Sigmoid colon (tissue), 4 donors: Measurements from ENCODE around the gene SRGAP1.
"Not testable (repeated sequence)": the region's sequence is repeated elsewhere in the genome, so short reads cannot be mapped to it uniquely, and the experiment has no call there.

Experiments
- POLR2A ChIP-seq, 2 donors: fragments of 450-650 bp; IDR thresholded peaks; one replicate each; pipeline ENCODE4 v1.6.1; 2016; ENCODE audit warnings: antibody characterized with exemption in 2 of 2, mild to moderate bottlenecking in 2 of 2, moderate library complexity in 2 of 2
- POLR2AphosphoS5 ChIP-seq, 4 donors: sonication (generic); formaldehyde crosslinking; IDR thresholded peaks; one replicate each; pipeline ENCODE4 v1.6.1; 2017; ENCODE audit warnings: antibody characterized with exemption in 4 of 4
- TF ChIP-seq, protein P1 (sequence below), 4 experiments: fragments of 450-650 bp in 3 of 4; fragments of 200-600 bp in 1 of 4; IDR thresholded peaks; one replicate each; pipeline ENCODE4 v1.5.1; 2016 to 2019; ENCODE audit warnings: antibody characterized with exemption in 4 of 4, mild to moderate bottlenecking in 3 of 4, moderate library complexity in 2 of 4

DNA sequence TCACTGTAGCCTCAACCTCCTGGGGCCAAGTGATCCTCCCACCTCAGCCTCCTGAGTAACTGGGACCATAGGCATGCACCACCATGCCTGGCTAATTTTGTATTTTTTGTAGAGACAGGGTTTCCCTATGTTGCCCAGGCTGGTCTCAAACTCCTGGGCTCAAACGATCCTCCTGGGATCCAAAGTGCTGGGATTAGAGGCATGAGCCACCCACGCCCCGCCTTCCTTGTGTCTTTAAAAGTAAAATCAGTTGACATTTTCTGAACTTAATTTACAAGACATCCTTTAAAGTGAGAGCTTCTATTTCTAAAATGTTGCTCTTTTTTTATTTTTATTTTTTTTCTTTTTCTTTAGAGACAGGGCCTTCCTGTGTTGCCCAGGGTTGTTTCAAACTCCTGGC lies 276.6 kb downstream of the SRGAP1 start:
- TF ChIP-seq POLR2AphosphoS5, POLR2A (IDR thresholded peaks at IDR 0.05): not testable (repeated sequence)
- TF ChIP-seq, protein P1, sequence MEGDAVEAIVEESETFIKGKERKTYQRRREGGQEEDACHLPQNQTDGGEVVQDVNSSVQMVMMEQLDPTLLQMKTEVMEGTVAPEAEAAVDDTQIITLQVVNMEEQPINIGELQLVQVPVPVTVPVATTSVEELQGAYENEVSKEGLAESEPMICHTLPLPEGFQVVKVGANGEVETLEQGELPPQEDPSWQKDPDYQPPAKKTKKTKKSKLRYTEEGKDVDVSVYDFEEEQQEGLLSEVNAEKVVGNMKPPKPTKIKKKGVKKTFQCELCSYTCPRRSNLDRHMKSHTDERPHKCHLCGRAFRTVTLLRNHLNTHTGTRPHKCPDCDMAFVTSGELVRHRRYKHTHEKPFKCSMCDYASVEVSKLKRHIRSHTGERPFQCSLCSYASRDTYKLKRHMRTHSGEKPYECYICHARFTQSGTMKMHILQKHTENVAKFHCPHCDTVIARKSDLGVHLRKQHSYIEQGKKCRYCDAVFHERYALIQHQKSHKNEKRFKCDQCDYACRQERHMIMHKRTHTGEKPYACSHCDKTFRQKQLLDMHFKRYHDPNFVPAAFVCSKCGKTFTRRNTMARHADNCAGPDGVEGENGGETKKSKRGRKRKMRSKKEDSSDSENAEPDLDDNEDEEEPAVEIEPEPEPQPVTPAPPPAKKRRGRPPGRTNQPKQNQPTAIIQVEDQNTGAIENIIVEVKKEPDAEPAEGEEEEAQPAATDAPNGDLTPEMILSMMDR (IDR thresholded peaks at IDR 0.05) = not testable (repeated sequence)
